Glutamatergic neuron (in vitro differentiated cells): ENCODE results near the gene STH. TPM values are rescaled to one million over a fixed set of nuclear protein-coding genes. Genes with fewer than 3 reads are reported as not detected.

Source experiments
- DNase-seq: peaks from one replicate; pipeline ENCODE4 v3.0.0; 2022
- H3K27ac Mint-ChIP-seq: one replicate; pipeline ENCODE4 v1.8.0; 2020; ENCODE audit warnings: mild to moderate bottlenecking, mixed read lengths, inconsistent platforms; ENCODE audit not compliant: unreplicated experiment
- H3K27me3 Mint-ChIP-seq: one replicate; pipeline ENCODE4 v1.8.0; 2020; ENCODE audit warnings: mild to moderate bottlenecking, moderate library complexity, mixed read lengths, inconsistent platforms; ENCODE audit not compliant: unreplicated experiment
- H3K36me3 Mint-ChIP-seq: one replicate; pipeline ENCODE4 v1.8.0; 2020; ENCODE audit warnings: mild to moderate bottlenecking, mixed read lengths, inconsistent platforms; ENCODE audit not compliant: unreplicated experiment
- H3K4me1 Mint-ChIP-seq: one replicate; pipeline ENCODE4 v1.8.0; 2020; ENCODE audit warnings: mild to moderate bottlenecking, low read depth, mixed read lengths, inconsistent platforms; ENCODE audit not compliant: unreplicated experiment
- H3K4me3 Mint-ChIP-seq: one replicate; pipeline ENCODE4 v1.8.0; 2020; ENCODE audit warnings: mild to moderate bottlenecking, mixed read lengths, inconsistent platforms; ENCODE audit not compliant: unreplicated experiment
- H3K9me3 Mint-ChIP-seq: one replicate; pipeline ENCODE4 v1.8.0; 2020; ENCODE audit warnings: mild to moderate bottlenecking, moderate library complexity, mixed read lengths, inconsistent platforms; ENCODE audit not compliant: unreplicated experiment
- total RNA-seq: library from RNA; stranded (reverse); fragmentation: NEBNext Ultra II Directional; extraction: Animal tissue kit (Norgen Biotek cat#: 25700); gene quantifications from one replicate; pipeline ENCODE4 v1.2.1, GENCODE V29; 2021; ENCODE audit not compliant: unreplicated experiment
- TF ChIP-seq, protein P1 (sequence below): fragments of 200-600 bp; sonication (generic); IDR thresholded peaks from one replicate; pipeline ENCODE4 v1.5.0; 2021; ENCODE audit not compliant: partially characterized antibody, unreplicated experiment

The STH gene
- total RNA-seq, 1 donor from 2014 or later: 4.1 TPM

DNA sequence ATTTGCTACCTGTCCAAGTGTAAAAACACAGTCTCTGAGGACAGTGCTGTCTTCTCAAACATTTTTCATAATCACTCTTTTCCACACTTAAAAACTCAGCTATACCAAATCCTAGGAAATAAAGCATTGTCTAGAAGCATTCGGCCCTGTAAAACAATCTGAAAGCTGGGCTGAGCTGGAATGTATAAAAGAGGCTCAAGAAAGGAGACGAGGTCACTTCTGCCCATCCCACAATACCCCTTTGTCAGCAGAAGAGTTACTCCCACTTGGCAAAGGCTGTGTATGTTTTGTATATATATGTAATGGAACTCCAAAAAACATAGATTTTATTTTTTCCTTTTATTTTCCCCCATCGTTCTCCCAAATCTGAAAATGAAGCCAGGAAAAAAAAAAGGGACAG lies 43.9 kb downstream of the STH start:
- H3K27me3 Mint-ChIP-seq: peaks cover 4% of the 10 kb centered on the region
- peaks cover 5% of the 10 kb centered on the region for H3K36me3 Mint-ChIP-seq
- DNase-seq: no peak
- H3K27ac Mint-ChIP-seq: no peak overlapping the region
- H3K9me3 Mint-ChIP-seq: peaks cover 15% of the 10 kb centered on the region
- H3K4me1 Mint-ChIP-seq: peaks cover 5% of the 10 kb centered on the region
- TF ChIP-seq, protein P1, sequence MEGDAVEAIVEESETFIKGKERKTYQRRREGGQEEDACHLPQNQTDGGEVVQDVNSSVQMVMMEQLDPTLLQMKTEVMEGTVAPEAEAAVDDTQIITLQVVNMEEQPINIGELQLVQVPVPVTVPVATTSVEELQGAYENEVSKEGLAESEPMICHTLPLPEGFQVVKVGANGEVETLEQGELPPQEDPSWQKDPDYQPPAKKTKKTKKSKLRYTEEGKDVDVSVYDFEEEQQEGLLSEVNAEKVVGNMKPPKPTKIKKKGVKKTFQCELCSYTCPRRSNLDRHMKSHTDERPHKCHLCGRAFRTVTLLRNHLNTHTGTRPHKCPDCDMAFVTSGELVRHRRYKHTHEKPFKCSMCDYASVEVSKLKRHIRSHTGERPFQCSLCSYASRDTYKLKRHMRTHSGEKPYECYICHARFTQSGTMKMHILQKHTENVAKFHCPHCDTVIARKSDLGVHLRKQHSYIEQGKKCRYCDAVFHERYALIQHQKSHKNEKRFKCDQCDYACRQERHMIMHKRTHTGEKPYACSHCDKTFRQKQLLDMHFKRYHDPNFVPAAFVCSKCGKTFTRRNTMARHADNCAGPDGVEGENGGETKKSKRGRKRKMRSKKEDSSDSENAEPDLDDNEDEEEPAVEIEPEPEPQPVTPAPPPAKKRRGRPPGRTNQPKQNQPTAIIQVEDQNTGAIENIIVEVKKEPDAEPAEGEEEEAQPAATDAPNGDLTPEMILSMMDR: no peak
- no peak overlapping the region for H3K4me3 Mint-ChIP-seq

- Mint-ChIP-seq H3K9me3 (peaks cover 11% of the 10 kb centered on the region), H3K27me3 (peaks cover 4% of the 10 kb centered on the region), H3K4me3 (no peak overlapping the region), H3K4me1 (peaks cover 5% of the 10 kb centered on the region), H3K36me3 (no peaks in the 10 kb centered on the region), H3K27ac (peak overlapping the region; percentile 1)
- TF ChIP-seq, protein P1: no peak
- no peak for DNase-seq
Observed at GRCh38 chr17:46043606-46044005, 44.6 kb downstream of the STH start.

DNA sequence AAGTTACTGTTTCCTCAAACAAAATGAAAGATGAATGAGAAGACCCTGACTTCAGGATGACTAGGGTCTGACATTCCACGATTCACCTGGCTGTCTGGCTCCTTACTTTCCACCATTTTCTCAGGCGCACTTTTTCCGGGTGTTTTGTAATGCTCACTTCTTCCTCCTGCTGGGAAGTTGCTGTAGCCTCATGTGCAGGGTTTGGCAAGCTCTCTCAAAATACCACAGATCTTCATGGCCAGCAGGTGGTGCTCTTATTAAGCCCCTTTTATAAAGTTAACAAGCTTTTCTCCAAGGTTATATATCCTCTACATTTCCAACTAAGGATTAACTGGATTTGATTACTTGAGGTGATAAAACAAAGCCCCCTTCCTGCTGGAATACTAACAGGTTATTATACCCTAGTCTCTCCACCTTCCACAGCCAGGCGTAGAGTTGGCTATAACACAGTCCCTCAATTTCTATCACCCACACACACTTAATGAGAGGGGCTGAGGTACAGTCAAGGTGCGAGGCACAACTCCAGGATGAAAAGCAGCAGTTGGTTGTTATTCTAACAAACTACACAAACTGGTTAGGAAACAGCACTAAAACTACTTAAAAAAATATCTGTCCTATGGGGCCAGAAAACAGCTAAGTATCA lies 45.4 kb downstream of the STH start:
- H3K9me3 Mint-ChIP-seq: peaks cover 13% of the 10 kb centered on the region
- TF ChIP-seq, protein P1: peak; percentile 74
- no peak overlapping the region for H3K27ac Mint-ChIP-seq
- DNase-seq: peak; percentile 45
- H3K27me3 Mint-ChIP-seq: peaks cover 4% of the 10 kb centered on the region
- H3K4me1 Mint-ChIP-seq: peaks cover 5% of the 10 kb centered on the region
- H3K4me3 Mint-ChIP-seq: no peak overlapping the region
- H3K36me3 Mint-ChIP-seq: no peaks in the 10 kb centered on the region

GRCh38 chr17:46044989-46045388 lies 45.9 kb downstream of the STH start:
- no peak overlapping the region for H3K27ac Mint-ChIP-seq
- peaks cover 5% of the 10 kb centered on the region for H3K4me1 Mint-ChIP-seq
- peaks cover 15% of the 10 kb centered on the region for H3K9me3 Mint-ChIP-seq
- peaks cover 4% of the 10 kb centered on the region for H3K27me3 Mint-ChIP-seq
- H3K4me3 Mint-ChIP-seq: no peak overlapping the region
- TF ChIP-seq, protein P1: no peak
- DNase-seq: no peak
- no peaks in the 10 kb centered on the region for H3K36me3 Mint-ChIP-seq

- no peaks in the 10 kb centered on the region for H3K36me3 Mint-ChIP-seq
- no peak overlapping the region for H3K4me3 Mint-ChIP-seq
Observed at GRCh38 chr17:46045639-46046038, 46.6 kb downstream of the STH start.

More at GRCh38 chr17:46045639-46046038, 46.6 kb downstream of the STH start:
- TF ChIP-seq, protein P1: no peak
- H3K9me3 Mint-ChIP-seq: peaks cover 12% of the 10 kb centered on the region
- H3K27ac Mint-ChIP-seq: peak overlapping the region; percentile 3
- no peak for DNase-seq
- peaks cover 2% of the 10 kb centered on the region for H3K27me3 Mint-ChIP-seq
- H3K4me1 Mint-ChIP-seq: peaks cover 3% of the 10 kb centered on the region
